K562 (cell line): ENCODE data around the gene SNAPC2. TPM values are rescaled to one million over a fixed set of nuclear protein-coding genes. Genes with fewer than 3 reads are reported as not detected.

Source experiments
- ASH1L ChIP-seq: fragments of 450-650 bp; IDR thresholded peaks from 2 replicates; pipeline ENCODE4 v1.6.1; 2018; ENCODE audit warnings: borderline replicate concordance, mild to moderate bottlenecking, low read depth; ENCODE audit not compliant: partially characterized antibody
- BRF1 ChIP-seq: IDR thresholded peaks from 3 replicates; pipeline ENCODE4 v1.6.1; 2011; ENCODE audit warnings: borderline replicate concordance, mild to moderate bottlenecking; ENCODE audit not compliant: insufficient read length; ENCODE audit errors: extremely low read depth
- CREB1 ChIP-seq, 2 experiments: sonication (generic) in 1 of 2; formaldehyde crosslinking in 1 of 2; IDR thresholded peaks; 2 replicates each; pipeline versions ENCODE4 v1.6.1 to v1.8.0; 2012 to 2022; ENCODE audit warnings: inconsistent platforms in 1 of 2, mild to moderate bottlenecking in 1 of 2, missing genetic modification reagents in 1 of 2, moderate library complexity in 1 of 2
- FOXA3 ChIP-seq, 2 experiments: fragments of 450-650 bp in 1 of 2; sonication (generic) in 1 of 2; formaldehyde crosslinking; IDR thresholded peaks in 1 of 2; conservative IDR thresholded peaks in 1 of 2; 2 replicates each; pipeline versions ENCODE4 v1.4.0 to v1.8.0; 2020 to 2022; ENCODE audit warnings: mild to moderate bottlenecking in 2 of 2, missing genetic modification reagents in 1 of 2
- HDAC1 ChIP-seq, 2 experiments: fragments of 450-650 bp; IDR thresholded peaks; 2 replicates each; pipeline ENCODE4 v1.6.1; 2016 to 2017; ENCODE audit warnings: inconsistent platforms in 1 of 2, mild to moderate bottlenecking in 1 of 2, moderate library complexity in 1 of 2
- JUNB ChIP-seq: fragments of 450-650 bp; formaldehyde crosslinking; conservative IDR thresholded peaks from 2 replicates; pipeline ENCODE4 v1.4.0; 2020; ENCODE audit warnings: mild to moderate bottlenecking
- NCOR1 ChIP-seq: fragments of 450-650 bp; IDR thresholded peaks from 2 replicates; pipeline ENCODE4 v1.6.1; 2016; ENCODE audit warnings: mild to moderate bottlenecking, moderate library complexity
- NR2C1 ChIP-seq, 2 experiments: fragments of 450-650 bp; IDR thresholded peaks; 2 replicates each; pipeline ENCODE4 v1.6.1; 2017; ENCODE audit warnings: mild to moderate bottlenecking in 2 of 2, antibody characterized with exemption in 1 of 2, inconsistent platforms in 1 of 2, missing compliant biosample characterization in 1 of 2, missing genetic modification characterization in 1 of 2
- ZKSCAN8 ChIP-seq: fragments of 200-800 bp; sonication (Bioruptor generic); IDR thresholded peaks from 2 replicates; pipeline ENCODE4 v1.6.1; 2016; ENCODE audit warnings: missing genetic modification characterization, missing compliant biosample characterization
- ZNF175 ChIP-seq: fragments of 200-800 bp; sonication (Bioruptor generic); IDR thresholded peaks from 2 replicates; pipeline ENCODE4 v1.6.1; 2016; ENCODE audit warnings: low read depth, mild to moderate bottlenecking, missing genetic modification characterization, missing compliant biosample characterization
- ZNF23 ChIP-seq: fragments of 250-450 bp; sonication (Bioruptor Pico); IDR thresholded peaks from 2 replicates; pipeline ENCODE4 v1.4.0; 2020; ENCODE audit warnings: mild to moderate bottlenecking
- polyA plus RNA-seq, 8 experiments: library from polyadenylated mRNA; depleted of rRNA in 4 of 8; stranded (reverse) in 5 of 8; unstranded in 3 of 8; fragments of >200 nt; fragmentation: Nextera tagmentation in 2 of 8; fragmentation: Illumina TruSeq in 1 of 8; extraction: Ambion mirVana in 2 of 8; extraction: Trizol in 1 of 8; gene quantifications; 2 replicates each; pipeline versions ENCODE4 v1.2.1 to v1.2.3, GENCODE V29; 2011 to 2014; ENCODE audit warnings: inconsistent platforms in 1 of 8, missing spikeins in 1 of 8
- total RNA-seq, 7 experiments: library from RNA; depleted of rRNA in 6 of 7; stranded (reverse); fragments of >200 nt in 6 of 7; fragmentation: Illumina TruSeq in 2 of 7; extraction: Trizol in 2 of 7; gene quantifications; 2 replicates each; pipeline versions ENCODE4 v1.2.1 to v1.2.3, GENCODE V29; 2011 to 2021; ENCODE audit warnings: low replicate concordance in 1 of 7
- TF ChIP-seq, protein P1 (sequence below), 3 experiments: IDR thresholded peaks in 2 of 3; conservative IDR thresholded peaks in 1 of 3; 2 replicates each; pipeline ENCODE4 v1.5.1; 2011 to 2012; ENCODE audit warnings: low read length in 3 of 3, mild to moderate bottlenecking in 3 of 3, control low read depth in 2 of 3, improper control_type of control experiment in 1 of 3, inconsistent platforms in 1 of 3, low read depth in 1 of 3, mixed read lengths in 1 of 3, moderate library complexity in 1 of 3; ENCODE audit not compliant: insufficient read depth in 2 of 3
- TF ChIP-seq, protein P2 (sequence below): fragments of 450-650 bp; IDR thresholded peaks from one replicate; pipeline ENCODE4 v1.6.1; 2018; ENCODE audit warnings: mild to moderate bottlenecking, moderate library complexity; ENCODE audit not compliant: partially characterized antibody
- TF ChIP-seq, protein P3 (sequence below): fragments of 450-650 bp; formaldehyde crosslinking; IDR thresholded peaks from 2 replicates; pipeline ENCODE4 v1.4.0; 2020; ENCODE audit warnings: mild to moderate bottlenecking, mixed read lengths
- TF ChIP-seq, protein P4 (sequence below): fragments of 250-450 bp; sonication (Bioruptor Pico); IDR thresholded peaks from 2 replicates; pipeline ENCODE4 v1.6.1; 2021; ENCODE audit warnings: mild to moderate bottlenecking
- TF ChIP-seq, protein P5 (sequence below): fragments of 250-450 bp; sonication (Bioruptor Pico); IDR thresholded peaks from 2 replicates; pipeline ENCODE4 v1.5.0; 2020; ENCODE audit warnings: mild to moderate bottlenecking

The SNAPC2 gene
- total and polyA plus RNA-seq, 9 of the 15 experiments (the other 6 are each of a cell fraction or from before 2014, with no cell fraction given) = 0.59 to 45.1 (median 15.3) TPM

DNA sequence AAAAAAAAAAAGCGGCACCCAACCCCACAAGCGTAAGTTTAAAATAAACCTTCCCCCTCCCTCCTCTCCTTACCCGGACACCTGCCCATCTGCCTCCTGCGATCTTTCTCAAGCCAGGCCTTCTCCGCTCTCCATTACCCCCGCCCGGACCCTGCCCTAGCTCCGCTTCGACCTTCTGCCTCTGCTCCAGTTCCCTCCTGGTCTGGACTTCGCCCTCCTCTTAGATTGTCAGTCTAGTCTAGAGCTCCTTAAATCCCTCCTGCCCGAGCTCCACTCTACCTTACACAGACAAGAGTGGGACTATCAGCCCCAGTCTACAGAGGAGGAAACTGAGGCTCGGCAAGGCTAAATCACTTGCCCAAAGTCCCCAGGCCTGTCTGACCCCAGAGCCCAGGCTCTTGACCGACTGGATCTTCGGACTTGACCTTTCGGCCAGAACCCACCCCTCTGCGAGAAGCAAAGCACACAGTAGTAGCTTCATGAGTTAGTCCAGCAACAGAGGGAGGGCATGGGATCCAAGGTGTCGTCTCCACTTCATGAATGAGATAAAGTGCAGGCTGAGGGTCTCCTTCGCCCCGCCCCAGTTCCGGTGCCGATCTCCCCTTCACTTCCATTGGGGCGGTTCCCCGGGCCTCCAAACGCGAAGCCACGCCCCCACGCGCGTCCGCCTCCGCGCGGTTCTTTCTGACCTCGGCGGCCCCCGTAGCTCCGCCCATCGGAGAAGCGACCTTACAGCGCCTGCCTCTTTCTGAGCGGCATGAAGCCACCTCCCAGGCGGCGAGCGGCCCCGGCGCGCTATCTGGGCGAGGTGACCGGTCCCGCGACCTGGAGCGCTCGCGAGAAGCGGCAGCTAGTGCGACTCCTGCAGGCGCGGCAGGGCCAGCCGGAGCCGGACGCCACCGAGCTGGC is at the start of gene SNAPC2 (continued):
- TF ChIP-seq, protein P1, sequence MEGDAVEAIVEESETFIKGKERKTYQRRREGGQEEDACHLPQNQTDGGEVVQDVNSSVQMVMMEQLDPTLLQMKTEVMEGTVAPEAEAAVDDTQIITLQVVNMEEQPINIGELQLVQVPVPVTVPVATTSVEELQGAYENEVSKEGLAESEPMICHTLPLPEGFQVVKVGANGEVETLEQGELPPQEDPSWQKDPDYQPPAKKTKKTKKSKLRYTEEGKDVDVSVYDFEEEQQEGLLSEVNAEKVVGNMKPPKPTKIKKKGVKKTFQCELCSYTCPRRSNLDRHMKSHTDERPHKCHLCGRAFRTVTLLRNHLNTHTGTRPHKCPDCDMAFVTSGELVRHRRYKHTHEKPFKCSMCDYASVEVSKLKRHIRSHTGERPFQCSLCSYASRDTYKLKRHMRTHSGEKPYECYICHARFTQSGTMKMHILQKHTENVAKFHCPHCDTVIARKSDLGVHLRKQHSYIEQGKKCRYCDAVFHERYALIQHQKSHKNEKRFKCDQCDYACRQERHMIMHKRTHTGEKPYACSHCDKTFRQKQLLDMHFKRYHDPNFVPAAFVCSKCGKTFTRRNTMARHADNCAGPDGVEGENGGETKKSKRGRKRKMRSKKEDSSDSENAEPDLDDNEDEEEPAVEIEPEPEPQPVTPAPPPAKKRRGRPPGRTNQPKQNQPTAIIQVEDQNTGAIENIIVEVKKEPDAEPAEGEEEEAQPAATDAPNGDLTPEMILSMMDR (IDR thresholded peaks at IDR 0.05 in 2 of 3, conservative IDR thresholded peaks at IDR 0.05 in 1 of 3; ENCODE audit: insufficient read depth in 2 of 3, low read depth in 1 of 3, low read length in 3 of 3) = peak in 2 of 3 experiments; percentile 5 to 21; a peak in 2 of 6 replicates
- TF ChIP-seq JUNB (CRISPR knock-in tag) = no peak
- TF ChIP-seq ZNF175 = no peak
- TF ChIP-seq, protein P2, sequence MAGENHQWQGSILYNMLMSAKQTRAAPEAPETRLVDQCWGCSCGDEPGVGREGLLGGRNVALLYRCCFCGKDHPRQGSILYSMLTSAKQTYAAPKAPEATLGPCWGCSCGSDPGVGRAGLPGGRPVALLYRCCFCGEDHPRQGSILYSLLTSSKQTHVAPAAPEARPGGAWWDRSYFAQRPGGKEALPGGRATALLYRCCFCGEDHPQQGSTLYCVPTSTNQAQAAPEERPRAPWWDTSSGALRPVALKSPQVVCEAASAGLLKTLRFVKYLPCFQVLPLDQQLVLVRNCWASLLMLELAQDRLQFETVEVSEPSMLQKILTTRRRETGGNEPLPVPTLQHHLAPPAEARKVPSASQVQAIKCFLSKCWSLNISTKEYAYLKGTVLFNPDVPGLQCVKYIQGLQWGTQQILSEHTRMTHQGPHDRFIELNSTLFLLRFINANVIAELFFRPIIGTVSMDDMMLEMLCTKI = no peak
- no peak; the same call in 1 of the 2 replicates for TF ChIP-seq NR2C1 (IDR thresholded peaks at IDR 0.05)
- TF ChIP-seq NR2C1 (tag; IDR thresholded peaks at IDR 0.05) = peak; percentile 63; the same call in 1 of the 2 replicates
- TF ChIP-seq, protein P3, sequence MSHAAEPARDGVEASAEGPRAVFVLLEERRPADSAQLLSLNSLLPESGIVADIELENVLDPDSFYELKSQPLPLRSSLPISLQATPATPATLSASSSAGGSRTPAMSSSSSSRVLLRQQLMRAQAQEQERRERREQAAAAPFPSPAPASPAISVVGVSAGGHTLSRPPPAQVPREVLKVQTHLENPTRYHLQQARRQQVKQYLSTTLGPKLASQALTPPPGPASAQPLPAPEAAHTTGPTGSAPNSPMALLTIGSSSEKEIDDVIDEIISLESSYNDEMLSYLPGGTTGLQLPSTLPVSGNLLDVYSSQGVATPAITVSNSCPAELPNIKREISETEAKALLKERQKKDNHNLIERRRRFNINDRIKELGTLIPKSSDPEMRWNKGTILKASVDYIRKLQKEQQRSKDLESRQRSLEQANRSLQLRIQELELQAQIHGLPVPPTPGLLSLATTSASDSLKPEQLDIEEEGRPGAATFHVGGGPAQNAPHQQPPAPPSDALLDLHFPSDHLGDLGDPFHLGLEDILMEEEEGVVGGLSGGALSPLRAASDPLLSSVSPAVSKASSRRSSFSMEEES (CRISPR knock-in tag) = no peak
- TF ChIP-seq, protein P4, sequence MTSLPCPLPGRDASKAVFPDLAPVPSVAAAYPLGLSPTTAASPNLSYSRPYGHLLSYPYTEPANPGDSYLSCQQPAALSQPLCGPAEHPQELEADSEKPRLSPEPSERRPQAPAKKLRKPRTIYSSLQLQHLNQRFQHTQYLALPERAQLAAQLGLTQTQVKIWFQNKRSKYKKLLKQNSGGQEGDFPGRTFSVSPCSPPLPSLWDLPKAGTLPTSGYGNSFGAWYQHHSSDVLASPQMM (CRISPR knock-in tag) = no peak
- TF ChIP-seq BRF1 = no peak
- peak in 1 of 2 experiments; percentile 18; a peak in 1 of 4 replicates for TF ChIP-seq FOXA3 (CRISPR knock-in tag; conservative IDR thresholded peaks at IDR 0.05 in 1 of 2, IDR thresholded peaks at IDR 0.05 in 1 of 2)
- peak; percentile 47 for TF ChIP-seq CREB1 (IDR thresholded peaks at IDR 0.05)
- TF ChIP-seq CREB1 (CRISPR knock-in tag; IDR thresholded peaks at IDR 0.05) = peak; percentile 49; the same call in 1 of the 2 replicates
- TF ChIP-seq HDAC1 (IDR thresholded peaks at IDR 0.05) = peak in 1 of 2 experiments; percentile 74; a peak in 2 of 4 replicates
- TF ChIP-seq NCOR1 = no peak
- TF ChIP-seq ZKSCAN8 (CRISPR knock-in tag) = no peak
- no peak for TF ChIP-seq ZNF23 (CRISPR knock-in tag)
- TF ChIP-seq, protein P5, sequence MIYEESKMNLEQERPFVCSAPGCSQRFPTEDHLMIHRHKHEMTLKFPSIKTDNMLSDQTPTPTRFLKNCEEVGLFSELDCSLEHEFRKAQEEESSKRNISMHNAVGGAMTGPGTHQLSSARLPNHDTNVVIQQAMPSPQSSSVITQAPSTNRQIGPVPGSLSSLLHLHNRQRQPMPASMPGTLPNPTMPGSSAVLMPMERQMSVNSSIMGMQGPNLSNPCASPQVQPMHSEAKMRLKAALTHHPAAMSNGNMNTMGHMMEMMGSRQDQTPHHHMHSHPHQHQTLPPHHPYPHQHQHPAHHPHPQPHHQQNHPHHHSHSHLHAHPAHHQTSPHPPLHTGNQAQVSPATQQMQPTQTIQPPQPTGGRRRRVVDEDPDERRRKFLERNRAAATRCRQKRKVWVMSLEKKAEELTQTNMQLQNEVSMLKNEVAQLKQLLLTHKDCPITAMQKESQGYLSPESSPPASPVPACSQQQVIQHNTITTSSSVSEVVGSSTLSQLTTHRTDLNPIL (CRISPR knock-in tag) = no peak
- TF ChIP-seq ASH1L = no peak
